NOMO-1 (cell line): ENCODE results near the gene ZCCHC24.

ENCODE experiments used
- DNase-seq, 2 experiments: peaks; one replicate each; lab custom pipeline; 2025; ENCODE audit not compliant: unreplicated experiment in 2 of 2; lab: John Stamatoyannopoulos, UW

Gene ZCCHC24

GRCh38 chr10:79445161-79445976, at the start of gene ZCCHC24:
ZCCHC24 (minus strand) TSS chr10:79445624; CDS start chr10:79445440, 184 bp downstream.
- peak; percentile 93 to 98 for DNase-seq

- no peak for DNase-seq
These were observed 48.4 kb upstream of the ZCCHC24 start for GRCh38 chr10:79493806-79494205.

GRCh38 chr10:79492839-79493238, 47.4 kb upstream of the ZCCHC24 start:
- no peak for DNase-seq

- DNase-seq: no peak
These were observed 46.8 kb upstream of the ZCCHC24 start for GRCh38 chr10:79492256-79492655.

GRCh38 chr10:79491143-79491835, 45.9 kb upstream of the ZCCHC24 start:
- DNase-seq: peak in 1 of 2 experiments; percentile 40

GRCh38 chr10:79490400-79491142, 45.1 kb upstream of the ZCCHC24 start:
- no peak for DNase-seq

GRCh38 chr10:79488870-79489269, 43.4 kb upstream of the ZCCHC24 start:
- no peak for DNase-seq

GRCh38 chr10:79488336-79488735, 42.9 kb upstream of the ZCCHC24 start:
- DNase-seq: no peak

- DNase-seq: peak in 1 of 2 experiments; percentile 26
These were observed 42.1 kb upstream of the ZCCHC24 start for GRCh38 chr10:79487296-79488194.

GRCh38 chr10:79484476-79484875, 39.1 kb upstream of the ZCCHC24 start:
- no peak for DNase-seq

- no peak for DNase-seq
These were observed 38.5 kb upstream of the ZCCHC24 start for GRCh38 chr10:79483948-79484347.

GRCh38 chr10:79483299-79483698, 37.9 kb upstream of the ZCCHC24 start:
- no peak for DNase-seq

- no peak for DNase-seq
These were observed 37.3 kb upstream of the ZCCHC24 start for GRCh38 chr10:79482741-79483140.

GRCh38 chr10:79482304-79482703, 36.9 kb upstream of the ZCCHC24 start:
- no peak for DNase-seq

- no peak for DNase-seq
These were observed 34.0 kb upstream of the ZCCHC24 start for GRCh38 chr10:79479283-79479909.

GRCh38 chr10:79477456-79477855, 32.0 kb upstream of the ZCCHC24 start:
- no peak for DNase-seq

- no peak for DNase-seq
These were observed 31.2 kb upstream of the ZCCHC24 start for GRCh38 chr10:79476645-79477044.

- DNase-seq: no peak
These were observed 30.5 kb upstream of the ZCCHC24 start for GRCh38 chr10:79475877-79476276.

GRCh38 chr10:79475119-79475653, 29.8 kb upstream of the ZCCHC24 start:
- DNase-seq: no peak
